C4-2B (cell line): ENCODE results near the gene SPG21.

ENCODE experiments used
- H3K27ac ChIP-seq: fragments of 450-650 bp; 2 replicates; pipeline ENCODE4 v1.5.1; 2017
- ZFX ChIP-seq: fragments of 450-650 bp; IDR thresholded peaks from 2 replicates; pipeline ENCODE4 v1.6.1; 2017
- TF ChIP-seq, protein P1 (sequence below): fragments of 450-650 bp; conservative IDR thresholded peaks from 2 replicates; pipeline ENCODE4 v1.5.1; 2017; ENCODE audit warnings: mild to moderate bottlenecking

The SPG21 gene

GRCh38 chr15:64950888-64951287 lies 38.8 kb downstream of the SPG21 start:
- TF ChIP-seq, protein P1, sequence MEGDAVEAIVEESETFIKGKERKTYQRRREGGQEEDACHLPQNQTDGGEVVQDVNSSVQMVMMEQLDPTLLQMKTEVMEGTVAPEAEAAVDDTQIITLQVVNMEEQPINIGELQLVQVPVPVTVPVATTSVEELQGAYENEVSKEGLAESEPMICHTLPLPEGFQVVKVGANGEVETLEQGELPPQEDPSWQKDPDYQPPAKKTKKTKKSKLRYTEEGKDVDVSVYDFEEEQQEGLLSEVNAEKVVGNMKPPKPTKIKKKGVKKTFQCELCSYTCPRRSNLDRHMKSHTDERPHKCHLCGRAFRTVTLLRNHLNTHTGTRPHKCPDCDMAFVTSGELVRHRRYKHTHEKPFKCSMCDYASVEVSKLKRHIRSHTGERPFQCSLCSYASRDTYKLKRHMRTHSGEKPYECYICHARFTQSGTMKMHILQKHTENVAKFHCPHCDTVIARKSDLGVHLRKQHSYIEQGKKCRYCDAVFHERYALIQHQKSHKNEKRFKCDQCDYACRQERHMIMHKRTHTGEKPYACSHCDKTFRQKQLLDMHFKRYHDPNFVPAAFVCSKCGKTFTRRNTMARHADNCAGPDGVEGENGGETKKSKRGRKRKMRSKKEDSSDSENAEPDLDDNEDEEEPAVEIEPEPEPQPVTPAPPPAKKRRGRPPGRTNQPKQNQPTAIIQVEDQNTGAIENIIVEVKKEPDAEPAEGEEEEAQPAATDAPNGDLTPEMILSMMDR = no peak
- no peak for TF ChIP-seq ZFX
- H3K27ac ChIP-seq = no peak overlapping the region

- TF ChIP-seq, protein P1 = no peak
- no peak for TF ChIP-seq ZFX
- H3K27ac ChIP-seq = no peak overlapping the region
Observed at GRCh38 chr15:64949383-64950186, 40.1 kb downstream of the SPG21 start.

- no peak for TF ChIP-seq ZFX
- TF ChIP-seq, protein P1 = no peak
- no peak overlapping the region for H3K27ac ChIP-seq
Observed at GRCh38 chr15:64948916-64949315, 40.8 kb downstream of the SPG21 start.

GRCh38 chr15:64947211-64947610 lies 42.5 kb downstream of the SPG21 start:
- TF ChIP-seq ZFX = no peak
- TF ChIP-seq, protein P1 = no peak
- no peak overlapping the region for H3K27ac ChIP-seq

GRCh38 chr15:64944961-64945360 lies 44.8 kb downstream of the SPG21 start:
- no peak for TF ChIP-seq ZFX
- TF ChIP-seq, protein P1 = no peak
- no peak overlapping the region for H3K27ac ChIP-seq

DNA sequence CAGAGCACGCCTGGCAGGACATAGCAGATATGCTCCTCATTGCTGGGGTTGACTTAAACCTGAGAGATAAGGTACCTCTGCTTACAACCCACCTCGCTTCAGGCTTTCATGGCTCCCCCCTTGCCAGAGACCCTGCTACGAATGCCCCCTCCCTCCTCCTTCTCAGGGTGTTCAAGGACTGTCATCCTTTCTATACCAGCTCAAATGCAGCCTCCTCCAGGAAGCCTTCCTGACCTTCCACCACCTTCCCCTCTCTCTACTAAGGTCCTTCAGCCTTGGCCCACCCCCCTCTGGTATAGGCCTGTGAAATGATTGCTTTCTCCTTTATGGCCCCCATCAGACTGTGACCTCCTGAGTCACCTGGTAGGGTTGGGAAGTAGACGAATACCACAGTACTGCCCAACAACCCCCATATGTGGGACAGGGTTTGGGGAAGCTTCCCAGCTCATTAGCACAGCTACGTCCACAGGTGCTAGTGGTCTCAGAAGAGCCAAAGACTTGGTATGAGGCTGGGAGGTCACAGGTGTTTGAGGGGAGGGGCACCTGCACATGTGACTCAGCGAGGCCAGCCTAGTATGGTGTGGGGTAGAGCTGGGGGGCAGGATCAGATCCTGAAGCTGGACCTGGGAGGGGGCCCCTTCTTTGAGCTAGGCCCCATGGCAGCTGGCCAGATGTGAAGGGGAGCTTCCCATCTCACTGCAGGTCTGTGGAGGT lies 46.0 kb downstream of the SPG21 start:
- TF ChIP-seq, protein P1 = no peak
- no peak for TF ChIP-seq ZFX
- H3K27ac ChIP-seq = no peak overlapping the region

GRCh38 chr15:64942356-64942755 lies 47.4 kb downstream of the SPG21 start:
- no peak overlapping the region for H3K27ac ChIP-seq
- TF ChIP-seq, protein P1 = no peak
- no peak for TF ChIP-seq ZFX
